Stomach (tissue), 9 donors: ENCODE data around the gene F13B. TPM values are rescaled to one million over a fixed set of nuclear protein-coding genes. Genes with fewer than 3 reads are reported as not detected.
"Not testable (repeated sequence)": the region's sequence is repeated elsewhere in the genome, so short reads cannot be mapped to it uniquely, and the experiment has no call there.

ENCODE experiments used
- DNase-seq, 2 donors: peaks; one replicate each; pipeline versions ENCODE4 v3.0.0 to v3.0.0-alpha.2; 2013 to 2019
- H3K27ac ChIP-seq, 5 donors: fragments of 200-600 bp in 4 of 5; sonication (generic) in 4 of 5; one replicate each; pipeline ENCODE4 v1.5.1; 2013 to 2019; ENCODE audit warnings: mild to moderate bottlenecking in 1 of 5, moderate library complexity in 1 of 5
- H3K27me3 ChIP-seq, 3 donors: fragments of 200-600 bp; sonication (generic); one replicate each; pipeline ENCODE4 v1.5.1; 2017 to 2019; ENCODE audit warnings: mixed run types in 1 of 3
- H3K36me3 ChIP-seq, 4 donors: fragments of 200-600 bp; sonication (generic); 1 replicate in 3 of 4; 2 replicates in 1 of 4; pipeline ENCODE4 v1.5.1; 2016 to 2019
- H3K4me1 ChIP-seq, 4 donors: fragments of 200-600 bp; sonication (generic); one replicate each; pipeline ENCODE4 v1.5.1; 2016 to 2019
- H3K4me3 ChIP-seq, 4 donors: fragments of 200-600 bp; sonication (generic) in 3 of 4; one replicate each; pipeline ENCODE4 v1.5.1; 2016 to 2019; ENCODE audit warnings: mild to moderate bottlenecking in 1 of 4
- H3K9me3 ChIP-seq, 4 donors: fragments of 200-600 bp; sonication (generic); one replicate each; pipeline ENCODE4 v1.5.1; 2016 to 2019
- EP300 ChIP-seq: sonication (generic); formaldehyde crosslinking; IDR thresholded peaks from one replicate; pipeline ENCODE4 v1.6.1; 2017; ENCODE audit warnings: antibody characterized with exemption
- POLR2A ChIP-seq, 4 donors: fragments of 450-650 bp; IDR thresholded peaks; one replicate each; pipeline ENCODE4 v1.6.1; 2016; ENCODE audit warnings: antibody characterized with exemption in 4 of 4, control low read depth in 2 of 4, mild to moderate bottlenecking in 1 of 4, moderate library complexity in 1 of 4
- POLR2AphosphoS5 ChIP-seq, 3 donors: sonication (generic); formaldehyde crosslinking; IDR thresholded peaks; one replicate each; pipeline ENCODE4 v1.6.1; 2016; ENCODE audit warnings: antibody characterized with exemption in 3 of 3
- WGBS, 5 donors: extraction: QIAGEN DNeasy Blood & Tissue Kit in 3 of 5; methylation state at CpG; one replicate each; pipeline versions ENCODE4 v1.1.5 to v1.1.7; 2013 to 2018; 5-methylcytosine and 5-hydroxymethylcytosine counted together
- intact Hi-C: fragments of 100-400 bp; cut with DNase I; formaldehyde crosslinking; loops from one replicate; pipeline ENCODE4 v1.15.1; 2023; ENCODE audit warnings: low total_unique reads
- polyA plus RNA-seq, 3 donors: library from polyadenylated mRNA; stranded (reverse); fragments of 200-250 nt; gene quantifications; one replicate each; pipeline ENCODE4 v1.2.3, GENCODE V29; 2013
- total RNA-seq, 5 donors: library from RNA; depleted of rRNA; stranded (reverse); fragments of >200 nt; gene quantifications; one replicate each; pipeline versions ENCODE4 v1.1.0 to v1.2.3, GENCODE V29; 2014 to 2016
- TF ChIP-seq, protein P1 (sequence below), 7 experiments: fragments of 450-650 bp in 4 of 7; fragments of 200-600 bp in 3 of 7; sonication (generic) in 3 of 7; IDR thresholded peaks; one replicate each; pipeline ENCODE4 v1.5.1; 2016 to 2019; ENCODE audit warnings: antibody characterized with exemption in 7 of 7, control low read depth in 2 of 7, mild to moderate bottlenecking in 1 of 7
- donor health status: healthy with polysubstance abuse.
- donor health status: Bipolar disorder and iron deficiency.
- donor health status: healthy.

The F13B gene
- total and polyA plus RNA-seq, 8 donors, result 1.5 TPM; not detected in 7

DNA sequence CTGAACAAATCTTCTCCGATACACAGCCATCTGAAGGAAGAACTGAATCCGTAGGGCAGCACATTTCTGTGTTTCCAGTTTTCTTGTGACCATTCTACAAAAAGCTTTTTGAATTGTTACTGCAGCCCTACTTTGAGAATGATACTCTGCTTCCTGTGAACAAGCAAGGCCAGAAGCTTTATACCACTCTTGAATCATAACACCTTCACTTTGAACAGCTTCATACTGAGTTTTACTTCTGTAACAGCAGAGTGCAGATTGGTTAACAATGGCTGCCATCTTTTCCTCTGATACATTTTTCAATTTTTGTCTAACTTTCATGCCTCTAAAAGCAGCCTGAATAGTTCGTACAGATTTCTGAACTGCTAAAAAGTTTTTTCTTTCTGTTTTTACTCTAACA is 33.6 kb upstream of the F13B start:
- DNase-seq, result no peak
- Histone ChIP-seq H3K27me3 (no peaks in the 10 kb centered on the region), H3K9me3 (no peaks in the 10 kb centered on the region), H3K27ac (no peak overlapping the region), H3K4me3 (no peak overlapping the region), H3K4me1 (no peaks in the 10 kb centered on the region), H3K36me3 (peaks cover 0 to 7% (median 0%) of the 10 kb centered on the region in 4 donors)
- TF ChIP-seq POLR2A (IDR thresholded peaks at IDR 0.05) (no peak), POLR2AphosphoS5 (IDR thresholded peaks at IDR 0.05) (no peak), EP300 (no peak)
- TF ChIP-seq, protein P1, sequence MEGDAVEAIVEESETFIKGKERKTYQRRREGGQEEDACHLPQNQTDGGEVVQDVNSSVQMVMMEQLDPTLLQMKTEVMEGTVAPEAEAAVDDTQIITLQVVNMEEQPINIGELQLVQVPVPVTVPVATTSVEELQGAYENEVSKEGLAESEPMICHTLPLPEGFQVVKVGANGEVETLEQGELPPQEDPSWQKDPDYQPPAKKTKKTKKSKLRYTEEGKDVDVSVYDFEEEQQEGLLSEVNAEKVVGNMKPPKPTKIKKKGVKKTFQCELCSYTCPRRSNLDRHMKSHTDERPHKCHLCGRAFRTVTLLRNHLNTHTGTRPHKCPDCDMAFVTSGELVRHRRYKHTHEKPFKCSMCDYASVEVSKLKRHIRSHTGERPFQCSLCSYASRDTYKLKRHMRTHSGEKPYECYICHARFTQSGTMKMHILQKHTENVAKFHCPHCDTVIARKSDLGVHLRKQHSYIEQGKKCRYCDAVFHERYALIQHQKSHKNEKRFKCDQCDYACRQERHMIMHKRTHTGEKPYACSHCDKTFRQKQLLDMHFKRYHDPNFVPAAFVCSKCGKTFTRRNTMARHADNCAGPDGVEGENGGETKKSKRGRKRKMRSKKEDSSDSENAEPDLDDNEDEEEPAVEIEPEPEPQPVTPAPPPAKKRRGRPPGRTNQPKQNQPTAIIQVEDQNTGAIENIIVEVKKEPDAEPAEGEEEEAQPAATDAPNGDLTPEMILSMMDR (IDR thresholded peaks at IDR 0.05), result no peak
- WGBS, 5 donors, result 92 to 99% (median 95%) methylated on average over 3 of the region's 3 CpGs
- intact Hi-C loops, result no loop called here

DNA sequence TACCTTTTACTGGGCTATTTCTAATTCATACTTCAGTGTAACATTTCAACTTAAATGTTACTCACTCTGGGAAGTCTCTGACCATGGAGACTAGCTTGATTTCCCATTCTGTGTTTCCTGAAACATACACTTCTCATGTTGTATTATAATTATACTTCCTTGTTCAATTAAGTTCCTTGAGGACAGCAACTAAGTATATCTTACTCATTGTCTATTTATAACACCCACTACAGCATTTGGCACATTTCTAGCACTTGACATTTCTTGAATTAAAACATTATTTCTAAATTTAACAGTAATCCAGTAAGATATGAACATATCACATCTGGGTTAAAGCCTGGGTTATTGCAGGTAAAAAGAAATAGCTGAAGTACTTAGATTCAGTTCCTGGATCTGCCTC is 32.4 kb upstream of the F13B start:
- Histone ChIP-seq H3K9me3 (no peaks in the 10 kb centered on the region), H3K4me1 (no peaks in the 10 kb centered on the region), H3K27ac (no peak overlapping the region), H3K36me3 (peaks cover 0 to 4% (median 0%) of the 10 kb centered on the region in 4 donors), H3K4me3 (no peak overlapping the region), H3K27me3 (no peaks in the 10 kb centered on the region)
- TF ChIP-seq, protein P1 (IDR thresholded peaks at IDR 0.05), result no peak
- TF ChIP-seq POLR2AphosphoS5 (IDR thresholded peaks at IDR 0.05) (no peak), EP300 (no peak), POLR2A (IDR thresholded peaks at IDR 0.05) (no peak)
- DNase-seq, result no peak
- intact Hi-C loops, result no loop called here

DNA sequence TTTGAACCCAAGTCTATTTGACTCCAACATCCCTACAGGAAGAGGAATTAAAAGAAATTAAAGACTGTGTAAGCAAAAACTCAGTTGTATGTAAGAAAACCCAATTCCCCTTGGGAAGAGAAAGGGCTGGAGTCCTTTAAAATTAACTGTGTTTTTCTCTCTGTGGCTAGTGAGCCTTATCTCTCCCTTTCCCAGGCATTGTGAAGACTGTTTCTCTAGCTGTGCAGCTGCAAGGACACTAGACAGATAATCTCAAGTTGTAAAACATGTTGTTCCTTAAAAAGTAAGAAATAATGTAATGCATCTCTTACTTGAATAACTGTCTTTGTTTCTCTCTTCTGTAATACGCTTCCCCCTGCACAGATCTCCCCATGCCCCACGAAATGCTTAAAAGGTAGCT is 29.9 kb upstream of the F13B start:
- H3K27me3 ChIP-seq, H3K27ac ChIP-seq, H3K9me3 ChIP-seq, intact Hi-C loops, DNase-seq, H3K4me3 ChIP-seq, H3K4me1 ChIP-seq, H3K36me3 ChIP-seq: not testable (repeated sequence)
- 96 to 100% (median 99%) methylated on average over 2 of the region's 2 CpGs for WGBS, 5 donors

DNA sequence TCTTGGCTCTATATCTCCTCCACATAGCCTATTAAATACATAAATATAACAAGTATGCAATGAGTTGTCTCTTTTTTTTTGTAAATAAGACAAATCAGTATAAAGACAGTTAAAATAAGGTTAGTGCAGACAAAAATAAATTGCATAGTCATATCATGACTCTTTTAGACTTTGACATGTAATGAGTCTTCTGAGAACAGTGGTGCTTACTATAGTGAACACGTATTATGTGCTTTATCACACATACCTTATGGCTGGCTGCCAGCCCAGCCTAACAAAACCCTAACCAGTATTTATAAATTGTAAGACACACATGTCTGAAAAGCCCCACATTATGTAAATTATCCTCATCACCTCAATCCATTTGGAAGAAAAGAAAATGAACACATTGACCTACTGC is 29.1 kb upstream of the F13B start:
- WGBS, 5 donors, result 32 to 59% (median 39%) methylated on average over 1 of the region's 1 CpG
- DNase-seq, result peak; percentile 27 to 54
- no peaks in the 10 kb centered on the region for H3K4me1 ChIP-seq
- no peaks in the 10 kb centered on the region for H3K27me3 ChIP-seq
- H3K36me3 ChIP-seq, result no peaks in the 10 kb centered on the region
- TF ChIP-seq, protein P1 (IDR thresholded peaks at IDR 0.05), result no peak
- no peak overlapping the region for H3K27ac ChIP-seq
- intact Hi-C loops, result no loop called here
- H3K4me3 ChIP-seq, result no peak overlapping the region
- H3K9me3 ChIP-seq, result no peaks in the 10 kb centered on the region

DNA sequence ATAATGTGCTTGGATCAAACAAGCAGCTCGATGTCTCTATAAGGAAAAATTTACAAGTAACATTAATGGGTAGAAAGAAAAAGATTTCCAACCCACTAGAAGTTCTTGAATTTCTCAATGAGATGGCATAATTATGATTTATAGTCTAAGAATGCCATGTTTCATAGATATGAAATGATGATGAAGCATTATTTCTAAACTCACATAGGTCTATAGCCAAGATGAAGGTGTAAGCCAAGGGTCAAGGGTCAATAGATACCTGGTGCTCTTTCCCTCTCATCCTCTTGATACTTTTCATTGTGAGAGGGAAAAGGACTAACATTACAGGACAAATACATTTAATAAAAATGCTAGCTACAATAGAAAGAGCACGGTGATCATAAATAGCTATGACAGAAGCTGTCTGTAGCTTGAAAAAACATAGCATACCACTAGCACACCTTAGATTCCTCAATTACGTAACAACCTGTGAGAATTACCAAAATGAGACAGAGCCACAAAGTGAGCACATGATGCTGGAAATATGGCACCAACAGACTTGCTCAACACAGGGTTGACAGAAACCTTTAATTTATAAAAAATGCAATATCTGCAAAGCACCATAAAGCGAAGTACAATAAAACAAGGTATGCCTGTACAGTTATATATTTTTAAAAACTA is 26.3 kb upstream of the F13B start:
- H3K27me3 ChIP-seq, result no peaks in the 10 kb centered on the region
- H3K36me3 ChIP-seq, result no peaks in the 10 kb centered on the region
- intact Hi-C loops, result no loop called here
- no peak for TF ChIP-seq POLR2AphosphoS5 (IDR thresholded peaks at IDR 0.05)
- no peak for TF ChIP-seq EP300
- TF ChIP-seq, protein P1 (IDR thresholded peaks at IDR 0.05), result no peak
- TF ChIP-seq POLR2A (IDR thresholded peaks at IDR 0.05), result no peak
- H3K4me1 ChIP-seq, result no peaks in the 10 kb centered on the region
- H3K27ac ChIP-seq, result no peak overlapping the region
- no peak for DNase-seq
- H3K9me3 ChIP-seq, result no peaks in the 10 kb centered on the region
- WGBS, 5 donors, result 96 to 99% (median 98%) methylated on average over 4 of the region's 4 CpGs
- no peak overlapping the region for H3K4me3 ChIP-seq
